H9 (cell line): ENCODE results near the gene PLXNA1. TPM values are rescaled to one million over a fixed set of nuclear protein-coding genes. Genes with fewer than 3 reads are reported as not detected.

Experiments
- DNase-seq: peaks from one replicate; pipeline ENCODE4 v3.0.0-alpha.2; 2017
- H2AFZ ChIP-seq: one replicate; pipeline ENCODE4 v1.6.1; 2013; ENCODE audit warnings: mild to moderate bottlenecking, low read length, control low read depth, moderate library complexity
- H2AK5ac ChIP-seq: 2 replicates; pipeline ENCODE4 v1.6.1; 2013; ENCODE audit warnings: low read length, control low read depth, mixed read lengths; ENCODE audit not compliant: insufficient read length
- H2BK120ac ChIP-seq: one replicate; pipeline ENCODE4 v1.6.1; 2013; ENCODE audit warnings: low read depth, mild to moderate bottlenecking, low read length, control low read depth, inconsistent platforms; ENCODE audit not compliant: poor library complexity, severe bottlenecking
- H2BK12ac ChIP-seq: 2 replicates; pipeline ENCODE4 v1.6.1; 2013; ENCODE audit warnings: low read length, control low read depth, mixed read lengths, low read depth; ENCODE audit not compliant: insufficient read length
- H2BK15ac ChIP-seq: 2 replicates; pipeline ENCODE4 v1.6.1; 2013; ENCODE audit warnings: low read depth, low read length, control low read depth
- H2BK20ac ChIP-seq: one replicate; pipeline ENCODE4 v1.6.1; 2013; ENCODE audit warnings: low read depth, mild to moderate bottlenecking, low read length, control low read depth, inconsistent platforms; ENCODE audit not compliant: poor library complexity, severe bottlenecking
- H2BK5ac ChIP-seq: 2 replicates; pipeline ENCODE4 v1.6.1; 2013; ENCODE audit warnings: low read length, control low read depth, mixed read lengths; ENCODE audit not compliant: insufficient read length
- H3K14ac ChIP-seq: 2 replicates; pipeline ENCODE4 v1.6.1; 2013; ENCODE audit warnings: low read length, control low read depth; ENCODE audit not compliant: insufficient read depth
- H3K18ac ChIP-seq: 2 replicates; pipeline ENCODE4 v1.6.1; 2013; ENCODE audit warnings: low read depth, mild to moderate bottlenecking, mixed read lengths, low read length, control low read depth; ENCODE audit not compliant: insufficient read length
- H3K23ac ChIP-seq: 2 replicates; pipeline ENCODE4 v1.6.1; 2013; ENCODE audit warnings: low read length, control low read depth, mixed read lengths, low read depth; ENCODE audit not compliant: insufficient read length
- H3K23me2 ChIP-seq: 2 replicates; pipeline ENCODE4 v1.6.1; 2013; ENCODE audit warnings: low read depth, mild to moderate bottlenecking, mixed read lengths, low read length, control low read depth; ENCODE audit not compliant: insufficient read length, poor library complexity, severe bottlenecking
- H3K27ac ChIP-seq: 2 replicates; pipeline ENCODE4 v1.5.1; 2013; ENCODE audit warnings: low read length, control low read depth, mixed read lengths, low read depth; ENCODE audit not compliant: insufficient read length
- H3K27me3 ChIP-seq: 2 replicates; pipeline ENCODE4 v1.6.1; 2013; ENCODE audit warnings: low read length, control low read depth, inconsistent platforms; ENCODE audit not compliant: insufficient read depth
- H3K4ac ChIP-seq: 2 replicates; pipeline ENCODE4 v1.6.1; 2013; ENCODE audit warnings: low read depth, mild to moderate bottlenecking, control low read depth, inconsistent platforms, low read length, moderate library complexity
- H3K4me1 ChIP-seq: 2 replicates; pipeline ENCODE4 v1.6.1; 2013; ENCODE audit warnings: low read length, control low read depth, inconsistent platforms; ENCODE audit not compliant: insufficient read depth
- H3K4me2 ChIP-seq: 2 replicates; pipeline ENCODE4 v1.6.1; 2013; ENCODE audit warnings: low read length, control low read depth, mixed read lengths; ENCODE audit not compliant: insufficient read length, insufficient read depth
- H3K56ac ChIP-seq: 2 replicates; pipeline ENCODE4 v1.6.1; 2013; ENCODE audit warnings: low read depth, mild to moderate bottlenecking, mixed read lengths, low read length, control low read depth; ENCODE audit not compliant: insufficient read length
- H3K79me1 ChIP-seq: 2 replicates; pipeline ENCODE4 v1.6.1; 2013; ENCODE audit warnings: low read depth, mild to moderate bottlenecking, moderate library complexity, low read length, control low read depth, inconsistent platforms; ENCODE audit not compliant: insufficient read depth, poor library complexity, severe bottlenecking
- H3K79me2 ChIP-seq: 2 replicates; pipeline ENCODE4 v1.6.1; 2013; ENCODE audit warnings: low read length, control low read depth, inconsistent platforms; ENCODE audit not compliant: insufficient read depth
- H3K9ac ChIP-seq: 2 replicates; pipeline ENCODE4 v1.6.1; 2013; ENCODE audit warnings: low read length, control low read depth, mixed read lengths; ENCODE audit not compliant: insufficient read length; ENCODE audit errors: extremely low read depth
- H3K9me3 ChIP-seq: one replicate; pipeline ENCODE4 v1.6.1; 2013; ENCODE audit warnings: low read depth, low read length, inconsistent platforms; ENCODE audit not compliant: control insufficient read depth
- H3T11ph ChIP-seq: one replicate; pipeline ENCODE4 v1.6.1; 2013; ENCODE audit warnings: mild to moderate bottlenecking, low read length, control low read depth, inconsistent platforms
- H4K20me1 ChIP-seq: one replicate; pipeline ENCODE4 v1.6.1; 2013; ENCODE audit not compliant: control insufficient read depth, insufficient read length, insufficient read depth
- H4K5ac ChIP-seq: 2 replicates; pipeline ENCODE4 v1.6.1; 2013; ENCODE audit warnings: low read depth, mild to moderate bottlenecking, mixed read lengths, low read length, control low read depth; ENCODE audit not compliant: insufficient read length
- H4K8ac ChIP-seq: replicated peaks from 2 replicates; pipeline ENCODE4 v1.6.1; 2013; ENCODE audit warnings: low read length, control low read depth, mixed read lengths, low read depth; ENCODE audit not compliant: insufficient read length
- H4K91ac ChIP-seq: 2 replicates; pipeline ENCODE4 v1.6.1; 2013; ENCODE audit warnings: low read depth, mild to moderate bottlenecking, moderate library complexity, mixed read lengths, low read length, control low read depth; ENCODE audit not compliant: insufficient read length
- H3K27ac Mint-ChIP-seq, 3 experiments: 2 replicates in 2 of 3; 3 replicates in 1 of 3; pipeline ENCODE4 v1.8.0; 2020 to 2021; ENCODE audit warnings: mixed read lengths in 3 of 3, mild to moderate bottlenecking in 1 of 3, moderate library complexity in 1 of 3
- H3K27me3 Mint-ChIP-seq: 2 replicates; pipeline ENCODE4 v1.8.0; 2021; ENCODE audit warnings: low read depth, mild to moderate bottlenecking, moderate library complexity, mixed read lengths
- H3K36me3 Mint-ChIP-seq, 3 experiments: 2 replicates in 2 of 3; 3 replicates in 1 of 3; pipeline ENCODE4 v1.8.0; 2020 to 2021; ENCODE audit warnings: low read depth in 3 of 3, mixed read lengths in 3 of 3; ENCODE audit not compliant: insufficient read depth in 1 of 3
- H3K4me1 Mint-ChIP-seq, 2 experiments: 2 replicates each; pipeline ENCODE4 v1.8.0; 2020; ENCODE audit warnings: mixed read lengths in 2 of 2
- H3K4me3 Mint-ChIP-seq, 2 experiments: 2 replicates in 1 of 2; 3 replicates in 1 of 2; pipeline ENCODE4 v1.8.0; 2020 to 2021; ENCODE audit warnings: mild to moderate bottlenecking in 2 of 2, mixed read lengths in 2 of 2, moderate library complexity in 1 of 2
- H3K9me3 Mint-ChIP-seq, 2 experiments: 2 replicates in 1 of 2; 3 replicates in 1 of 2; pipeline ENCODE4 v1.8.0; 2020; ENCODE audit warnings: mild to moderate bottlenecking in 2 of 2, mixed read lengths in 2 of 2, moderate library complexity in 1 of 2
- WGBS: extraction: QIAGEN DNeasy Blood & Tissue Kit; methylation state at CpG from one replicate; pipeline ENCODE4 v1.1.7; 2013; ENCODE audit warnings: missing lambda C conversion rate, low lambda C conversion rate, mixed read lengths; ENCODE audit not compliant: insufficient read length; ENCODE audit errors: extremely low coverage; 5-methylcytosine and 5-hydroxymethylcytosine counted together
- total RNA-seq: library from RNA; stranded (reverse); gene quantifications from 2 replicates; pipeline ENCODE4 v1.2.1, GENCODE V29; 2021
- TF ChIP-seq, protein P1 (sequence below): fragments of 200-600 bp; sonication (generic); conservative IDR thresholded peaks from 3 replicates; pipeline ENCODE4 v1.8.0; 2021; ENCODE audit warnings: antibody characterized with exemption, mild to moderate bottlenecking

PLXNA1 gene
- total RNA-seq, 1 experiment from 2014 or later: 42.1 TPM

DNA sequence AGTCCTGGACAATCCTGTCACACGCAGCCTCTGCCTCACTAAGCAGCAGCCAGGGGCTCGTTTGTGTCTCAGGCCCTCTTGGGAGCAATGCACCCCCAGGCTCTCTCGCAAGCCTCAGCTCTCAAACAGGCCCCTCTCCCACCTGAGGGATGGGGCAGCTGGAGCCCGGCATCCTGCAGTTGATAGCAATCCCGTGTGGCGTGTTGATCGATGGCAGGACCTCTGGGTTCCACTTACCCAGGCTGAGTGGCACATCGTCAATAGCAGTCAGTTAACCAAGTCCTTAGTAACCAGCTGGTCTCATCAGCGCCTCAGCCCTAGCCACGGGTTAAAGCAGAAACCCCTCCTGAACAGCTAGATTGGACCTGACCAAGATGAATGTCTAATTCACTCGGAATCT is 36.5 kb upstream of the PLXNA1 start:
- H4K8ac ChIP-seq: no peak overlapping the region
- H2BK15ac ChIP-seq: no peak overlapping the region
- no peak overlapping the region for H2AK5ac ChIP-seq
- no peak overlapping the region for H3K4me2 ChIP-seq
- H3K14ac ChIP-seq: no peak overlapping the region
- no peaks in the 10 kb centered on the region for H4K20me1 ChIP-seq
- no peaks in the 10 kb centered on the region for H3K27me3 ChIP-seq
- no peak overlapping the region for H2BK12ac ChIP-seq
- no peak overlapping the region for H3K9ac ChIP-seq
- no peak overlapping the region for H2BK20ac ChIP-seq
- H2BK5ac ChIP-seq: no peak overlapping the region
- TF ChIP-seq, protein P1, sequence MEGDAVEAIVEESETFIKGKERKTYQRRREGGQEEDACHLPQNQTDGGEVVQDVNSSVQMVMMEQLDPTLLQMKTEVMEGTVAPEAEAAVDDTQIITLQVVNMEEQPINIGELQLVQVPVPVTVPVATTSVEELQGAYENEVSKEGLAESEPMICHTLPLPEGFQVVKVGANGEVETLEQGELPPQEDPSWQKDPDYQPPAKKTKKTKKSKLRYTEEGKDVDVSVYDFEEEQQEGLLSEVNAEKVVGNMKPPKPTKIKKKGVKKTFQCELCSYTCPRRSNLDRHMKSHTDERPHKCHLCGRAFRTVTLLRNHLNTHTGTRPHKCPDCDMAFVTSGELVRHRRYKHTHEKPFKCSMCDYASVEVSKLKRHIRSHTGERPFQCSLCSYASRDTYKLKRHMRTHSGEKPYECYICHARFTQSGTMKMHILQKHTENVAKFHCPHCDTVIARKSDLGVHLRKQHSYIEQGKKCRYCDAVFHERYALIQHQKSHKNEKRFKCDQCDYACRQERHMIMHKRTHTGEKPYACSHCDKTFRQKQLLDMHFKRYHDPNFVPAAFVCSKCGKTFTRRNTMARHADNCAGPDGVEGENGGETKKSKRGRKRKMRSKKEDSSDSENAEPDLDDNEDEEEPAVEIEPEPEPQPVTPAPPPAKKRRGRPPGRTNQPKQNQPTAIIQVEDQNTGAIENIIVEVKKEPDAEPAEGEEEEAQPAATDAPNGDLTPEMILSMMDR: no peak
- Mint-ChIP-seq H3K4me1 (peaks cover 0 to 12% of the 10 kb centered on the region in 2 experiments; a peak in 2 of 4 replicates), H3K27ac (no peak overlapping the region; a peak in 1 of 7 replicates), H3K27me3 (no peaks in the 10 kb centered on the region), H3K36me3 (no peaks in the 10 kb centered on the region; a peak in 2 of 7 replicates), H3K9me3 (no peaks in the 10 kb centered on the region), H3K4me3 (no peak overlapping the region)
- H3K4me1 ChIP-seq: no peaks in the 10 kb centered on the region
- no peak overlapping the region for H2BK120ac ChIP-seq
- H3K9me3 ChIP-seq: no peaks in the 10 kb centered on the region
- H3T11ph ChIP-seq: no peak overlapping the region
- no peak overlapping the region for H3K18ac ChIP-seq
- no peak overlapping the region for H2AFZ ChIP-seq
- no peak overlapping the region for H3K4ac ChIP-seq
- DNase-seq: no peak
- no peak overlapping the region for H4K91ac ChIP-seq
- H3K23me2 ChIP-seq: no peaks in the 10 kb centered on the region
- no peak overlapping the region for H3K56ac ChIP-seq
- no peak overlapping the region for H3K23ac ChIP-seq
- no CpG with 5 or more reads among the region's 11 CpGs for WGBS
- no peak overlapping the region for H4K5ac ChIP-seq
- no peak overlapping the region for H3K27ac ChIP-seq
- no peaks in the 10 kb centered on the region for H3K79me2 ChIP-seq
- H3K79me1 ChIP-seq: no peaks in the 10 kb centered on the region
